ENCODE data around the gene CCNI. TPM values are rescaled to one million over a fixed set of nuclear protein-coding genes. Genes with fewer than 3 reads are reported as not detected.

The CCNI gene
- total RNA-seq, 1 donor from 2014 or later, result 511 TPM

DNA sequence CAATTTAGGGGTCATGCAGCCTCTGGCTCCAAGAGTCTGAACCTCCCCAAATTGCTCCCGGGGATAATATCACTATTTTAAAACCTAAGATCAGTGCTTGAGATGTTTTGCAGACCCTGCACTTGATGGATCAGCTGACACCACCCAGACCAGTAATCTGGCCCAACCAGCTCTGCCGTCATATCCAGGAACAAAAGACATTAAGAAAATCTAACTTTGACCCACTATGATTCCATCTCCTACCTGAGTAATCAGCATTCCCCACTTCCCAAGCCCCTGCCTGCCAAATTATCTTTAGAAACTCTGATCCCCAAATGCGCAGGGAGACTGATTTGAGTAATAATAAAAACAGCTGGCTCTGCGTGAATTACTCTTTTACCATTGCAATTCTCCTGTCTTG, 46.9 kb upstream of the CCNI start:
- H3K4me1 ChIP-seq, result no peaks in the 10 kb centered on the region
- no peak overlapping the region for H2AFZ ChIP-seq (replicated peaks)
- H3K27me3 ChIP-seq, result no peaks in the 10 kb centered on the region
- H3K9me3 ChIP-seq (ENCODE audit: low read depth), result no peaks in the 10 kb centered on the region
- Mint-ChIP-seq H3K36me3 (no peaks in the 10 kb centered on the region), H3K9me3 (no peaks in the 10 kb centered on the region), H3K4me1 (no peaks in the 10 kb centered on the region), H3K4me3 (no peak overlapping the region), H3K27me3 (ENCODE audit: insufficient read depth, low read depth) (peaks cover 5% of the 10 kb centered on the region), H3K27ac (no peak overlapping the region)
- H3F3A ChIP-seq (ENCODE audit: low read depth), result no peaks in the 10 kb centered on the region
- H4K20me1 ChIP-seq (ENCODE audit: low read depth), result no peaks in the 10 kb centered on the region
- TF ChIP-seq EZH2 (IDR thresholded peaks at IDR 0.05) (no peak), EZH2phosphoT487 (IDR thresholded peaks at IDR 0.05) (no peak)
- TF ChIP-seq, protein P1, sequence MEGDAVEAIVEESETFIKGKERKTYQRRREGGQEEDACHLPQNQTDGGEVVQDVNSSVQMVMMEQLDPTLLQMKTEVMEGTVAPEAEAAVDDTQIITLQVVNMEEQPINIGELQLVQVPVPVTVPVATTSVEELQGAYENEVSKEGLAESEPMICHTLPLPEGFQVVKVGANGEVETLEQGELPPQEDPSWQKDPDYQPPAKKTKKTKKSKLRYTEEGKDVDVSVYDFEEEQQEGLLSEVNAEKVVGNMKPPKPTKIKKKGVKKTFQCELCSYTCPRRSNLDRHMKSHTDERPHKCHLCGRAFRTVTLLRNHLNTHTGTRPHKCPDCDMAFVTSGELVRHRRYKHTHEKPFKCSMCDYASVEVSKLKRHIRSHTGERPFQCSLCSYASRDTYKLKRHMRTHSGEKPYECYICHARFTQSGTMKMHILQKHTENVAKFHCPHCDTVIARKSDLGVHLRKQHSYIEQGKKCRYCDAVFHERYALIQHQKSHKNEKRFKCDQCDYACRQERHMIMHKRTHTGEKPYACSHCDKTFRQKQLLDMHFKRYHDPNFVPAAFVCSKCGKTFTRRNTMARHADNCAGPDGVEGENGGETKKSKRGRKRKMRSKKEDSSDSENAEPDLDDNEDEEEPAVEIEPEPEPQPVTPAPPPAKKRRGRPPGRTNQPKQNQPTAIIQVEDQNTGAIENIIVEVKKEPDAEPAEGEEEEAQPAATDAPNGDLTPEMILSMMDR (IDR thresholded peaks at IDR 0.05), result no peak
- no peak overlapping the region for H3K4me3 ChIP-seq
- H3K79me2 ChIP-seq (ENCODE audit: low read depth), result no peaks in the 10 kb centered on the region
- no peak overlapping the region for H3K4me2 ChIP-seq
- H3K27ac ChIP-seq, result no peak overlapping the region
- DNase-seq (ENCODE audit: low spot score), result no peak
- no peaks in the 10 kb centered on the region for H3K36me3 ChIP-seq
- H3K9ac ChIP-seq, result no peak overlapping the region

GRCh38 chr4:77121736-77122240, 46.0 kb upstream of the CCNI start:
- Histone ChIP-seq H3K4me1 (no peaks in the 10 kb centered on the region), H3F3A (ENCODE audit: low read depth) (no peaks in the 10 kb centered on the region), H3K79me2 (ENCODE audit: low read depth) (no peaks in the 10 kb centered on the region), H3K36me3 (no peaks in the 10 kb centered on the region), H3K9me3 (ENCODE audit: low read depth) (no peaks in the 10 kb centered on the region), H3K27me3 (no peaks in the 10 kb centered on the region), H4K20me1 (ENCODE audit: low read depth) (no peaks in the 10 kb centered on the region), H3K27ac (no peak overlapping the region), H2AFZ (replicated peaks) (no peak overlapping the region), H3K4me2 (no peak overlapping the region), H3K9ac (no peak overlapping the region), H3K4me3 (no peak overlapping the region)
- TF ChIP-seq, protein P1 (IDR thresholded peaks at IDR 0.05), result no peak
- TF ChIP-seq EZH2phosphoT487 (IDR thresholded peaks at IDR 0.05) (no peak), EZH2 (IDR thresholded peaks at IDR 0.05) (no peak)
- H3K27ac Mint-ChIP-seq, result no peak overlapping the region
- H3K9me3 Mint-ChIP-seq, result no peaks in the 10 kb centered on the region
- H3K4me1 Mint-ChIP-seq, result no peaks in the 10 kb centered on the region
- H3K27me3 Mint-ChIP-seq (ENCODE audit: insufficient read depth, low read depth), result peaks cover 5% of the 10 kb centered on the region
- no peaks in the 10 kb centered on the region for H3K36me3 Mint-ChIP-seq
- DNase-seq (ENCODE audit: low spot score), result no peak
- no peak overlapping the region for H3K4me3 Mint-ChIP-seq

DNA sequence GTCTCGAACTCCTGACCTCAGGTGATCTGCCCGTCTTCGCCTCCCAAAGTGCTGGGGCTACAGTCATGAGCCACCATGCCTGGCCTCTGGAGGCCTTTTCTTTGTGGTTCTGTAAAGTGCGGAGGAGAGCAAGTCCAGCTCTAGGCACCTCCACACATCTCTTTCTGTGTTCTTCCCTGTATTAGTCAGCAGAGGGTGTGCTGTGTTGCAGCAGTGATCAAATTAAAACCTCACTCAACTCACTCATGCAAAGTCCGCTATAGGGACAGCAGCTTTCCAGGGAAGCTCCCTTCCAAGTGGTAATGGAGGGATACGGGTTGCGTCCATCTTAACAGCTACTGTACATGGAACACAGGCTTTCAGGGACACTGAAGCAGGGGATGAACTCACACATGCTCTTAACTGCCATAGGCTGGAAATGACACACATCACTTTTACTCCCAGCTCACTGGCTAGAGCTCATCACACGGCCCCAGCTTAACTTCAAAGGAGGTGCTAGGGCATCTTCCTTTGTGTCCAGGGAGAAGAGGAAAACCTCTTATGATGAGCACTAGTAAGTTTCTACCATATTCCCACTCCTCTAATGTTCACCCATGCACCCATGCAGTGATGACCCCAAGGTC, 45.2 kb upstream of the CCNI start:
- no peaks in the 10 kb centered on the region for H3K36me3 Mint-ChIP-seq
- H3K4me3 Mint-ChIP-seq, result no peak overlapping the region
- Histone ChIP-seq H3K4me3 (no peak overlapping the region), H3K27ac (no peak overlapping the region), H3K27me3 (no peaks in the 10 kb centered on the region), H3K79me2 (ENCODE audit: low read depth) (no peaks in the 10 kb centered on the region), H3K9me3 (ENCODE audit: low read depth) (no peaks in the 10 kb centered on the region), H4K20me1 (ENCODE audit: low read depth) (no peaks in the 10 kb centered on the region), H3K9ac (no peak overlapping the region), H3K4me1 (no peaks in the 10 kb centered on the region), H3K4me2 (no peak overlapping the region), H3K36me3 (no peaks in the 10 kb centered on the region), H3F3A (ENCODE audit: low read depth) (no peaks in the 10 kb centered on the region), H2AFZ (replicated peaks) (no peak overlapping the region)
- H3K27me3 Mint-ChIP-seq (ENCODE audit: insufficient read depth, low read depth), result peaks cover 5% of the 10 kb centered on the region
- peak; percentile 10 for DNase-seq (ENCODE audit: low spot score)
- no peaks in the 10 kb centered on the region for H3K9me3 Mint-ChIP-seq
- no peaks in the 10 kb centered on the region for H3K4me1 Mint-ChIP-seq
- TF ChIP-seq, protein P1 (IDR thresholded peaks at IDR 0.05), result peak; percentile 8
- TF ChIP-seq EZH2 (IDR thresholded peaks at IDR 0.05), result no peak
- H3K27ac Mint-ChIP-seq, result no peak overlapping the region

All from neural progenitor cell (in vitro differentiated cells).